B cell (primary cell): ENCODE data around the gene GABRD.

Experiments used
- EZH2 ChIP-seq: IDR thresholded peaks from 2 replicates; pipeline ENCODE4 v1.6.1; 2012; ENCODE audit warnings: borderline replicate concordance, low read depth, mild to moderate bottlenecking, moderate library complexity, low read length; ENCODE audit not compliant: insufficient read depth, poor library complexity, severe bottlenecking
- TF ChIP-seq, protein P1 (sequence below): fragments of 200-600 bp; IDR thresholded peaks from one replicate; pipeline ENCODE4 v1.8.0; 2022; ENCODE audit warnings: antibody characterized with exemption, mild to moderate bottlenecking

DNA sequence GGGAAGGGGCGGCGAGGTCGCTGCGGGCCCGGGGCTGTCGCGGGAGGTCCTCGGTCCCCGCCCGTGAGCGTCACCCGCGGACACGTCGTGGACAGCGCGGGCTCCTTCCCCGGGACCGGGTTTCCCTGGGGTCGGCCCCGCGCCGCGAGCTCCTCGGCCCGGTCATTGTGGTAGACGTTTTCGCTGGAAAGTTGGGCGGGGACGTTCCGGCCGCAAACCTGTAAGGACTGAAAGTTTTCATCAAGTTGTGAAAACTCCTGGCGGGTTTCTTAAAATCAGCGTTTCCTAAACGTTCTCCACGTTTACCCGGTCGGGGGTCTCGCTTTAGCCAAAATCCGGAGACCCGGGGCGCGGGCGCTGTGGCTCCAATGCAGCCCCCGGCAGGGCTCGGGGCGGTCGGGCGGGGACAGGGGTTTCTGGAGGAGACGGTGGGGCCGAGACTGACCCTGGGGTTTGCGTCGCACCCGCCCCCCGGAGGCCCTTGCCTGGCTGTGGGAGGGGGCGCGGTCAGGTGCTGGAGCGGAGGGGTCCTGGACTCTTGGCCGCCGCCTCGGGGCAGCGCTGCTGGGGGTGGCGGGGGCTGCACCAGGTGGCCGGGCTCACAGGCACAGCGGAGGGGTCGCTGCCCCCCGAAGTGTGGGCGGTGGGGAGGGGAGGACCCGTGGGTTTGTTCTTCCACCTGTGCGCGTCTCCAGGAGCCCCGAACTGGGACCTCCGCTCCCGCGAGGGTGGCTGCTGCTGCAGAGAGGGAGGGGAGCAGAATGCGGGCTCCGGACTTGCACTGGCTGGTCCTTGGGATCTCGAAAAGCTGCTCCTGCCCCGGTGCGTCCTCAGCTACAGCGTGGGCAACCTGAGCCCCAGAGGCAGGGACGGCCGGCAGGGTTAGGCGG lies 31.9 kb downstream of the GABRD start:
- TF ChIP-seq, protein P1, sequence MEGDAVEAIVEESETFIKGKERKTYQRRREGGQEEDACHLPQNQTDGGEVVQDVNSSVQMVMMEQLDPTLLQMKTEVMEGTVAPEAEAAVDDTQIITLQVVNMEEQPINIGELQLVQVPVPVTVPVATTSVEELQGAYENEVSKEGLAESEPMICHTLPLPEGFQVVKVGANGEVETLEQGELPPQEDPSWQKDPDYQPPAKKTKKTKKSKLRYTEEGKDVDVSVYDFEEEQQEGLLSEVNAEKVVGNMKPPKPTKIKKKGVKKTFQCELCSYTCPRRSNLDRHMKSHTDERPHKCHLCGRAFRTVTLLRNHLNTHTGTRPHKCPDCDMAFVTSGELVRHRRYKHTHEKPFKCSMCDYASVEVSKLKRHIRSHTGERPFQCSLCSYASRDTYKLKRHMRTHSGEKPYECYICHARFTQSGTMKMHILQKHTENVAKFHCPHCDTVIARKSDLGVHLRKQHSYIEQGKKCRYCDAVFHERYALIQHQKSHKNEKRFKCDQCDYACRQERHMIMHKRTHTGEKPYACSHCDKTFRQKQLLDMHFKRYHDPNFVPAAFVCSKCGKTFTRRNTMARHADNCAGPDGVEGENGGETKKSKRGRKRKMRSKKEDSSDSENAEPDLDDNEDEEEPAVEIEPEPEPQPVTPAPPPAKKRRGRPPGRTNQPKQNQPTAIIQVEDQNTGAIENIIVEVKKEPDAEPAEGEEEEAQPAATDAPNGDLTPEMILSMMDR = no peak
- no peak for TF ChIP-seq EZH2
